ENCODE data around the gene TSSK6. TPM values are rescaled to one million over a fixed set of nuclear protein-coding genes. Genes with fewer than 3 reads are reported as not detected.

TSSK6 gene
- total and polyA plus RNA-seq, 10 of the 15 experiments (the other 5 are each of a cell fraction or from before 2014, with no cell fraction given): 0.06 to 3.6 (median 0.98) TPM; not detected in 2

DNA sequence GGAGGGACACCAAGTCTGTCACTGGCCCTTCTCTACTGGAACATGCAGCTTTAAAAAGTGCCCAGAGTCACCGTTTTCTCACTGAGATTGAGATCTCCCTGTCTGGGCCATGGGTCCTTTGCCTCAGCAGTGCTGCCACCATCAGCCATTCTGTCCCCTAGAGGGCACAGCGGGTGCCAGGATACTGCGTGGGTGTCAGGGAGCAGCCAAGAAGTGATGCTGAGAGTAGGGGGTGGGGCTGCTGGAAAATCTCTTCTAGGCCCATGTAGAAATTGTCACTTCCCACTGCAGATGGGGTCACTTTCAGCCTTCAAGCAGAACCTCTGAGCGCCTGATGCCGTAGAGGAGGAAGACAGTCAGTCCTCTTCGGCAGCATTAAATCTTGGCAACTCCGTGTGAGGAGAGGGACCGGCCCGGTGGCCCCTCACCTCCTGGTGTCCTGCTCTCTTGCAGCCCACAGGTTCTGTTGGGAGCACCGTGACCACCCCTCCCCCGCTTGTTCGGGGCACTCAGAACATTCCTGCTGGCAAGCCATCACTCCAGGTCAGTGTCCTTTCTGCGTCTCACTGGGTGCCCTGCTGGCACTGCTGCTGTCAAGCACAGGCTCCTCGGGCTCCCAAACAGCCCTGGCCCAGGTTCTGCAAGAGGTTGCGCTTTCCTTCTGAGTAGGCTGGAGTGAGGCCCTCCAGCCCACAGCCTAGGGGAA lies 21.4 kb downstream of the TSSK6 start:
- SMC1A ChIA-PET (ENCODE audit: uncharacterized antibody, unreplicated experiment): interaction anchor here (1.0 to 1.6 kb wide), 3 partner anchors 119 to 132 kb away, joined by 3 to 4 read pairs (median 3); no protein-coding TSS in a partner anchor
- FAIRE-seq (no peak), ATAC-seq (no peak), DNase-seq (ENCODE audit: low read depth, low spot score) (no peak)
- POLR2A ChIA-PET: no interaction called here
- Histone ChIP-seq H3K27ac (ENCODE audit: control insufficient read depth, insufficient read depth) (no peak overlapping the region), H3K4me1 (ENCODE audit: control insufficient read depth, insufficient read depth, low read length) (peaks cover 8% of the 10 kb centered on the region), H3K27me3 (replicated peaks in 1 of 2; ENCODE audit: control insufficient read depth in 2 of 2, insufficient read depth in 2 of 2, low read length in 1 of 2) (no peaks in the 10 kb centered on the region), H3K4me3 (no peak overlapping the region), H4K20me1 (ENCODE audit: control insufficient read depth, insufficient read depth) (no peaks in the 10 kb centered on the region), H3K79me2 (ENCODE audit: control insufficient read depth, insufficient read depth, low read length) (peaks cover 2% of the 10 kb centered on the region), H3K9me3 (replicated peaks; ENCODE audit: control insufficient read depth, insufficient read depth, low read length) (no peaks in the 10 kb centered on the region), H3K9ac (ENCODE audit: control insufficient read depth, insufficient read depth, low read length) (no peak overlapping the region), H3K4me2 (ENCODE audit: control insufficient read depth, insufficient read depth) (no peak overlapping the region), H3K36me3 (ENCODE audit: control insufficient read depth in 2 of 2, insufficient read depth in 2 of 2, low read length in 1 of 2) (peaks cover 29 to 46% of the 10 kb centered on the region in 2 experiments; a peak in 3 of 4 replicates), H2AFZ (ENCODE audit: control insufficient read depth, low read depth, low read length) (no peak overlapping the region)
- CTCF ChIA-PET: interaction anchor here (9.3 kb wide), 1 partner anchor 128 kb away, joined by 223 read pairs; no protein-coding TSS in a partner anchor
- RAD21 ChIA-PET (ENCODE audit: unreplicated experiment): no interaction called here
- BruUV-seq (replicated peaks): no TSS peak
- in situ Hi-C loops (cut with MboI): loop anchor here (5.0 to 10.0 kb wide), 2 partner anchors 127 to 349 kb away; no protein-coding TSS in a partner anchor
- intact Hi-C loops (cut with micrococcal nuclease; ENCODE audit: unreplicated experiment): no loop called here
- 84% methylated on average over 15 of the region's 15 CpGs for WGBS (ENCODE audit: insufficient coverage, insufficient replicate concordance, low lambda C conversion rate, missing lambda C conversion rate)
- TF ChIP-seq SUPT20H (IDR thresholded peaks at IDR 0.05; ENCODE audit: borderline replicate concordance, control insufficient read depth, low read depth, low read length): no peak
- TF ChIP-seq POLR2A (IDR thresholded peaks at IDR 0.05; ENCODE audit: low read depth, low read length): 0 out of 2 replicates have a peak, but pooled peaks have one; percentile 30

DNA sequence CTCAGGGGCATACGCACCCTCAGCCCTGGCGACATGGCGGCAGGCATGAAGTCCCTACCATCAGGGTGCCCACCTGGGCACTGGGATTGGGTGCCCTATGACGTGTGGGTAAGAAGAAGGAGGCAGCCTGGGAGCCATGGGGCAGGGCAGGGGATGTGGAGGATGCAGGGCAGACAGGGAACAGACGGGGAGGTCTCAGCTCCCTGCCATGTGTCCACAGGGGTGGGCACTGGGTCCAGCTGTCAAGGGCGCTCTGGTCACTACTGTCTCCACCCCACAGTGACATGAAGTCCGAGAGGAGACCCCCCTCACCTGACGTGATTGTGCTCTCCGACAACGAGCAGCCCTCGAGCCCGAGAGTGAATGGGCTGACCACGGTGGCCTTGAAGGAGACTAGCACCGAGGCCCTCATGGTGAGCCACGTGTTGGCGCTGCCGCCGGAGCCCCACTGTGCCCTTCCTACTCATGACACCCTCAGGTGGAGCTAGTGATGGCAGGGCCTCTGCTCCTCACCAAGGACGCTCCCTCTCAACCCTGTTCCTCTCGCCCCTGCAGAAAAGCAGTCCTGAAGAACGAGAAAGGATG lies 23.2 kb downstream of the TSSK6 start:
- intact Hi-C loops (cut with micrococcal nuclease; ENCODE audit: unreplicated experiment): no loop called here
- CTCF ChIA-PET: interaction anchor here (1.6 to 9.3 kb wide), 7 partner anchors 12 to 126 kb away, joined by 5 to 223 read pairs (median 24); partner anchors contain the start of gene GATAD2A
- peaks cover 19% of the 10 kb centered on the region for H3K4me1 ChIP-seq (ENCODE audit: control insufficient read depth, insufficient read depth, low read length)
- no peaks in the 10 kb centered on the region for H3K27me3 ChIP-seq (replicated peaks in 1 of 2; ENCODE audit: control insufficient read depth in 2 of 2, insufficient read depth in 2 of 2, low read length in 1 of 2)
- no peak overlapping the region for H2AFZ ChIP-seq (ENCODE audit: control insufficient read depth, low read depth, low read length)
- SMC1A ChIA-PET (ENCODE audit: uncharacterized antibody, unreplicated experiment): interaction anchor here (1.6 to 5.1 kb wide), 2 partner anchors 117 to 125 kb away, joined by 3 to 97 read pairs; no protein-coding TSS in a partner anchor
- H4K20me1 ChIP-seq (ENCODE audit: control insufficient read depth, insufficient read depth): no peaks in the 10 kb centered on the region
- H3K9me3 ChIP-seq (replicated peaks; ENCODE audit: control insufficient read depth, insufficient read depth, low read length): no peaks in the 10 kb centered on the region
- DNase-seq (ENCODE audit: low read depth, low spot score) (no peak), FAIRE-seq (no peak), ATAC-seq (no peak)
- no peak overlapping the region for H3K4me2 ChIP-seq (ENCODE audit: control insufficient read depth, insufficient read depth)
- no peak overlapping the region for H3K4me3 ChIP-seq
- no peak overlapping the region for H3K27ac ChIP-seq (ENCODE audit: control insufficient read depth, insufficient read depth)
- in situ Hi-C loops (cut with MboI): loop anchor here (5.0 to 10.0 kb wide), 2 partner anchors 125 to 347 kb away; no protein-coding TSS in a partner anchor
- 97% methylated on average over 20 of the region's 21 CpGs for WGBS (ENCODE audit: insufficient coverage, insufficient replicate concordance, low lambda C conversion rate, missing lambda C conversion rate)
- no TSS peak for BruUV-seq (replicated peaks)
- H3K36me3 ChIP-seq (ENCODE audit: control insufficient read depth in 2 of 2, insufficient read depth in 2 of 2, low read length in 1 of 2): peaks cover 32 to 38% of the 10 kb centered on the region in 2 experiments; a peak in 3 of 4 replicates
- H3K79me2 ChIP-seq (ENCODE audit: control insufficient read depth, insufficient read depth, low read length): peaks cover 9% of the 10 kb centered on the region
- no peak overlapping the region for H3K9ac ChIP-seq (ENCODE audit: control insufficient read depth, insufficient read depth, low read length)
- POLR2A ChIA-PET: interaction anchor here (1.6 to 3.1 kb wide), 2 partner anchors 19 to 127 kb away, joined by 3 to 16 read pairs; no protein-coding TSS in a partner anchor
- RAD21 ChIA-PET (ENCODE audit: unreplicated experiment): interaction anchor here (0.9 kb wide), 1 partner anchor 140 kb away, joined by 5 read pairs; no protein-coding TSS in a partner anchor
- TF ChIP-seq SPI1 (IDR thresholded peaks at IDR 0.05; ENCODE audit: borderline replicate concordance, insufficient read depth, low read depth, low read length) (no peak), PAX8 (IDR thresholded peaks at IDR 0.05) (no peak), FOXK2 (IDR thresholded peaks at IDR 0.05) (no peak), CREM (IDR thresholded peaks at IDR 0.05; ENCODE audit: low read depth) (no peak), SMAD5 (IDR thresholded peaks at IDR 0.05; ENCODE audit: low read depth) (no peak)
- TF ChIP-seq, protein P1, sequence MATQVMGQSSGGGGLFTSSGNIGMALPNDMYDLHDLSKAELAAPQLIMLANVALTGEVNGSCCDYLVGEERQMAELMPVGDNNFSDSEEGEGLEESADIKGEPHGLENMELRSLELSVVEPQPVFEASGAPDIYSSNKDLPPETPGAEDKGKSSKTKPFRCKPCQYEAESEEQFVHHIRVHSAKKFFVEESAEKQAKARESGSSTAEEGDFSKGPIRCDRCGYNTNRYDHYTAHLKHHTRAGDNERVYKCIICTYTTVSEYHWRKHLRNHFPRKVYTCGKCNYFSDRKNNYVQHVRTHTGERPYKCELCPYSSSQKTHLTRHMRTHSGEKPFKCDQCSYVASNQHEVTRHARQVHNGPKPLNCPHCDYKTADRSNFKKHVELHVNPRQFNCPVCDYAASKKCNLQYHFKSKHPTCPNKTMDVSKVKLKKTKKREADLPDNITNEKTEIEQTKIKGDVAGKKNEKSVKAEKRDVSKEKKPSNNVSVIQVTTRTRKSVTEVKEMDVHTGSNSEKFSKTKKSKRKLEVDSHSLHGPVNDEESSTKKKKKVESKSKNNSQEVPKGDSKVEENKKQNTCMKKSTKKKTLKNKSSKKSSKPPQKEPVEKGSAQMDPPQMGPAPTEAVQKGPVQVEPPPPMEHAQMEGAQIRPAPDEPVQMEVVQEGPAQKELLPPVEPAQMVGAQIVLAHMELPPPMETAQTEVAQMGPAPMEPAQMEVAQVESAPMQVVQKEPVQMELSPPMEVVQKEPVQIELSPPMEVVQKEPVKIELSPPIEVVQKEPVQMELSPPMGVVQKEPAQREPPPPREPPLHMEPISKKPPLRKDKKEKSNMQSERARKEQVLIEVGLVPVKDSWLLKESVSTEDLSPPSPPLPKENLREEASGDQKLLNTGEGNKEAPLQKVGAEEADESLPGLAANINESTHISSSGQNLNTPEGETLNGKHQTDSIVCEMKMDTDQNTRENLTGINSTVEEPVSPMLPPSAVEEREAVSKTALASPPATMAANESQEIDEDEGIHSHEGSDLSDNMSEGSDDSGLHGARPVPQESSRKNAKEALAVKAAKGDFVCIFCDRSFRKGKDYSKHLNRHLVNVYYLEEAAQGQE (IDR thresholded peaks at IDR 0.05; ENCODE audit: low read depth, low read length): no peak

All from GM12878 (cell line).